ENCODE measurements around the gene MRC1. TPM values are rescaled to one million over a fixed set of nuclear protein-coding genes. Genes with fewer than 3 reads are reported as not detected.

The MRC1 gene
- total RNA-seq, 1 donor from 2014 or later = 370 TPM

- Histone ChIP-seq H3K27me3 (no peaks in the 10 kb centered on the region), H3K27ac (no peak overlapping the region), H3K9me3 (no peaks in the 10 kb centered on the region), H3K4me3 (no peak overlapping the region), H3K4me1 (peaks cover 7% of the 10 kb centered on the region), H3K36me3 (no peaks in the 10 kb centered on the region)
- intact Hi-C loops (cut with DNase I) = no loop called here
- no peak for DNase-seq
- ATAC-seq = no peak
- TF ChIP-seq CTCF (IDR thresholded peaks at IDR 0.05) = no peak
Observed at GRCh38 chr10:17782921-17783665, 26.1 kb upstream of the MRC1 start.

- Histone ChIP-seq H3K27me3 (no peaks in the 10 kb centered on the region), H3K27ac (no peak overlapping the region), H3K4me1 (peaks cover 7% of the 10 kb centered on the region), H3K4me3 (no peak overlapping the region), H3K9me3 (no peaks in the 10 kb centered on the region), H3K36me3 (no peaks in the 10 kb centered on the region)
- intact Hi-C loops (cut with DNase I) = no loop called here
- no peak for ATAC-seq
- no peak for TF ChIP-seq CTCF (IDR thresholded peaks at IDR 0.05)
- DNase-seq = no peak
Observed at GRCh38 chr10:17783751-17784150, 25.4 kb upstream of the MRC1 start.

GRCh38 chr10:17784688-17785087 lies 24.5 kb upstream of the MRC1 start:
- Histone ChIP-seq H3K9me3 (no peaks in the 10 kb centered on the region), H3K4me3 (no peak overlapping the region), H3K36me3 (no peaks in the 10 kb centered on the region), H3K27me3 (no peaks in the 10 kb centered on the region), H3K4me1 (peaks cover 7% of the 10 kb centered on the region), H3K27ac (peak overlapping the region; percentile 18)
- intact Hi-C loops (cut with DNase I) = no loop called here
- peak; percentile 50 for ATAC-seq
- no peak for TF ChIP-seq CTCF (IDR thresholded peaks at IDR 0.05)
- no peak for DNase-seq

- H3K27me3 ChIP-seq = no peaks in the 10 kb centered on the region
- no peaks in the 10 kb centered on the region for H3K36me3 ChIP-seq
- H3K4me3 ChIP-seq = no peak overlapping the region
- ATAC-seq (peak; percentile 85), DNase-seq (no peak)
- peaks cover 7% of the 10 kb centered on the region for H3K4me1 ChIP-seq
- intact Hi-C loops (cut with DNase I) = no loop called here
- TF ChIP-seq CTCF (IDR thresholded peaks at IDR 0.05) = no peak
- no peaks in the 10 kb centered on the region for H3K9me3 ChIP-seq
- H3K27ac ChIP-seq = peak overlapping the region; percentile 18
Observed at GRCh38 chr10:17785276-17785930, 23.7 kb upstream of the MRC1 start.

- Histone ChIP-seq H3K36me3 (no peaks in the 10 kb centered on the region), H3K9me3 (no peaks in the 10 kb centered on the region), H3K4me1 (peaks cover 7% of the 10 kb centered on the region), H3K27ac (no peak overlapping the region), H3K4me3 (no peak overlapping the region), H3K27me3 (no peaks in the 10 kb centered on the region)
- intact Hi-C loops (cut with DNase I) = no loop called here
- TF ChIP-seq CTCF (IDR thresholded peaks at IDR 0.05) = no peak
- no peak for DNase-seq
- peak; percentile 79 for ATAC-seq
Observed at GRCh38 chr10:17787087-17787961, 21.8 kb upstream of the MRC1 start.
